Endothelial cell of umbilical vein (primary cell): ENCODE measurements around the gene GIPC3.

Source experiments
- CTCF ChIP-seq, 2 donors: IDR thresholded peaks; 1 replicate in 1 of 2; 2 replicates in 1 of 2; pipeline ENCODE4 v1.5.1; 2011; ENCODE audit warnings: low read length in 2 of 2, mild to moderate bottlenecking in 2 of 2, moderate library complexity in 2 of 2, control low read depth in 1 of 2, inconsistent platforms in 1 of 2, low read depth in 1 of 2; ENCODE audit not compliant: insufficient read depth in 1 of 2; ENCODE audit errors: extremely low read depth in 1 of 2
- EZH2 ChIP-seq: IDR thresholded peaks from 2 replicates; pipeline ENCODE4 v1.6.1; 2012; ENCODE audit warnings: borderline replicate concordance, low read depth, mild to moderate bottlenecking, moderate library complexity, low read length, inconsistent platforms; ENCODE audit not compliant: severe bottlenecking
- FOS ChIP-seq: IDR thresholded peaks from 2 replicates; pipeline ENCODE4 v1.6.1; 2011; ENCODE audit warnings: mild to moderate bottlenecking, low read length, moderate library complexity, borderline replicate concordance; ENCODE audit not compliant: insufficient read depth
- GATA2 ChIP-seq: IDR thresholded peaks from 2 replicates; pipeline ENCODE4 v1.7.0; 2011; ENCODE audit warnings: low read depth, mild to moderate bottlenecking, moderate library complexity, mixed read lengths, low read length; ENCODE audit not compliant: insufficient read length, insufficient read depth
- MAX ChIP-seq: IDR thresholded peaks from 2 replicates; pipeline ENCODE4 v1.6.1; 2011; ENCODE audit not compliant: insufficient read depth, insufficient read length
- POLR2A ChIP-seq: IDR thresholded peaks from 2 replicates; pipeline ENCODE4 v1.6.1; 2012; ENCODE audit warnings: low read depth, mild to moderate bottlenecking, control low read depth, low read length
- POLR2AphosphoS5 ChIP-seq: IDR thresholded peaks from 2 replicates; pipeline ENCODE4 v1.6.1; 2012; ENCODE audit warnings: low read depth, mild to moderate bottlenecking, control low read depth, low read length, moderate library complexity; ENCODE audit not compliant: insufficient read depth

- TF ChIP-seq CTCF (IDR thresholded peaks at IDR 0.05; ENCODE audit: extremely low read depth in 1 of 2, insufficient read depth in 1 of 2, low read depth in 1 of 2, low read length in 2 of 2), result no peak
- no peak for TF ChIP-seq MAX
- no peak for TF ChIP-seq POLR2A
- no peak for TF ChIP-seq POLR2AphosphoS5
- TF ChIP-seq GATA2, result no peak
- no peak for TF ChIP-seq EZH2
- TF ChIP-seq FOS, result no peak
Measured at GRCh38 chr19:3614858-3615505, 29.7 kb downstream of the GIPC3 start.
